ENCODE results near the gene SHISA7.

- peak; percentile 71 for TF ChIP-seq MAX (IDR thresholded peaks at IDR 0.05)
- no peak for TF ChIP-seq EGR1 (IDR thresholded peaks at IDR 0.05)
- peak; percentile 93 for TF ChIP-seq RAD21 (IDR thresholded peaks at IDR 0.05; ENCODE audit: low read depth)
- no peak for TF ChIP-seq YY1 (IDR thresholded peaks at IDR 0.05; ENCODE audit: low read depth)
- TF ChIP-seq USF1 (IDR thresholded peaks at IDR 0.05), result no peak
- no peak for TF ChIP-seq REST (IDR thresholded peaks at IDR 0.05; ENCODE audit: low read depth)
- TF ChIP-seq NFIC (IDR thresholded peaks at IDR 0.05), result no peak
- no peak for TF ChIP-seq EP300 (IDR thresholded peaks at IDR 0.05; ENCODE audit: borderline replicate concordance)
- no peak for TF ChIP-seq TCF12 (IDR thresholded peaks at IDR 0.05; ENCODE audit: low read depth)
- no peak for TF ChIP-seq TAF1 (IDR thresholded peaks at IDR 0.05; ENCODE audit: low read depth)
- TF ChIP-seq TEAD4 (IDR thresholded peaks at IDR 0.05), result no peak
- no peak for TF ChIP-seq CREB1 (IDR thresholded peaks at IDR 0.05; ENCODE audit: low read depth)
- no peak for TF ChIP-seq CEBPB (IDR thresholded peaks at IDR 0.05)
- TF ChIP-seq FOXM1 (IDR thresholded peaks at IDR 0.05; ENCODE audit: borderline replicate concordance, low read depth), result no peak
These were observed 24.9 kb downstream of the SHISA7 start for GRCh38 chr19:55418185-55418584.

Data from Ishikawa (cell line).